HG02798 (cell line): ENCODE results near the gene CFAP58.

Experiments
- ATAC-seq: cut with Tn5 transposase; IDR thresholded peaks from one replicate; pipeline ENCODE4 v1.9.1; 2021; ENCODE audit warnings: mild to moderate bottlenecking; ENCODE audit not compliant: unreplicated experiment, poor library complexity

Gene CFAP58

DNA sequence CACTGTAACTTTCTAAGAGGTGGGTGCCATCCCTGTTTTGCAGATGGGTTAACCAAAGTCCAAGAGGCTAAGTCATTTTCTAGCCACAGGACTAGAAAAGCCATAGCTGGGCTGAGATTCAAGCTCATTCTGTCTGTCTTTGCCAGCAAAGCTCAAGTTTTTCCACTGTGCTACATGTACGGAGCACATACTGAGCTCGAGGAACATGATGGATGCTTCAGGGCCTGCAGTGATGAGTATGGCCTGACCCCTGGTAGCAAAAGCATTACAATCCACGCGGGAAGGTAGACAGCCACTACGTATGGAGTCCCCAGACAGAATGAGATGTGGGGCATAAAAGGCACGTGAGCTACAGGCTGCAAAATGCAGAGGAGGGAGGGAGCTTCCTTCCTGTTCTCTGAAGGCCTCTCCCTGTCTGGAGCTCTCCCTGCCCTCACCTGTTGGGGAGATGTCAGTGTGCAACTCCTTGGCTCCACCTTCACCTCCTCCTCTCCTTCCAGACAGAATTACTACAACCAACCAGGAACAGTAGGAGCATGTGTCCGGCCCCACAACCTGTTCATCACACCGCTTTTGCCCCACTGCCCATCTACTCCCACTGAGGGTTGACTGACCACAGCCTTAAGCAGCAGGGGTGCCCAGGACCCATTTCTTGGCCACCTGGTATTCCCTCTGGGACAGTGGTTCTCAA is 31.8 kb upstream of the CFAP58 start:
- ATAC-seq = no peak

DNA sequence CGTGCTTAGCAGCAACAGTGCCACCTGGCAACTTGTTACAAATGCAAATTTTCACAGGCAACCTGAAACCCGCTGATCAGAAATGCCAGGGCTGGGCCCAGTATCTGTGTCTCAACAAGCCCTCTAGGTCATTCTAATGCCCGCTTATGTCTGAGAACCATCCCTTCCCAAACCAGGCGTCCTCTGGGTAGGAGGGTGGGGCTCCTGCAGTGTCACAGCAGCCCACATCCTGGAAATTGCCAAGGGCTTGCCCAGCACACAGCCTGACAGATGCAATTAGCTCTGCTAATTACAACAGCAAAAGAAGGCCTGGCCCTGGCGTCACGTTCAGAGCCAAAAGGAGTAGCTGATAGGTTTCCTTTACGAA is 31.2 kb upstream of the CFAP58 start:
- peak; percentile 56 for ATAC-seq

DNA sequence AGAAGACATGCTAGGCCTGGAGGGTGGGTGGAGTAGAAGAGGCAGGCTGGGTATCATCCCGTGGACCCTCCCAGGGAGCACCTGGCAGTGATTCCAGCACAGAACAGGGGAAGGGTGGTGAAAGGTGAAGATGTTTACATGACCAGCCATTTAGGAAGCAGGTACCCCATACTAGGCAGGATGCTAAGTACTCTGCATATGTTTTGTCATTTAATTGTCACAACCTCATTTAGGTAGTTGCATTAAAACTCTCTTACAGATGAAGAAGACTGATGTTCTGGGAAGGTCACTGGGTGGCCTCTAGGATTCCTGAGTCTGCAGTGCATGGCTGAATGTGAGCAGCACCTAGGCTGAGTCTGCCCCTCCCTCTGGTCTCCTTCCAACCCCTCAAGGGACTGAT is 30.5 kb upstream of the CFAP58 start:
- ATAC-seq = no peak

DNA sequence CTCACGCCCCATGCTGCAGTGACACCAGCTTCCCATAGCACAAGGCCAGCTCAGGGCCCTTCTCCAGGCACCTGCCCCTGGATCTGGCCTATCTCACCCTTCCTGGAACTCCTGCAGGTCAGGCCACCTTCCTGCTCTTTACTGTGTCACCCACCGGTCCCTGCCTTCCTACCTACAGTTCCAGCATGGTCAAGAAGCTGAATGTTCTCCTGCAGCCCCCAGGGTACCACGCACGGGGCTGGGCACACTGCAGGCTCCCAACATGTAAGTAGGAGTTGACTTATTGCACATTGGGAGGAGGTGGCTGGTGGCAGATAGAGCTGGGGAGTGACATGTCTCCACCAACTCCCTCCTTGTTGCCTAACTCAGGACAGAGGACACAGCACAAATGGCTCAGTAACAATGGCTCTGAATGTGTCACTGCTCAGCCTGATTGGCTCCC is 29.9 kb upstream of the CFAP58 start:
- ATAC-seq = no peak

DNA sequence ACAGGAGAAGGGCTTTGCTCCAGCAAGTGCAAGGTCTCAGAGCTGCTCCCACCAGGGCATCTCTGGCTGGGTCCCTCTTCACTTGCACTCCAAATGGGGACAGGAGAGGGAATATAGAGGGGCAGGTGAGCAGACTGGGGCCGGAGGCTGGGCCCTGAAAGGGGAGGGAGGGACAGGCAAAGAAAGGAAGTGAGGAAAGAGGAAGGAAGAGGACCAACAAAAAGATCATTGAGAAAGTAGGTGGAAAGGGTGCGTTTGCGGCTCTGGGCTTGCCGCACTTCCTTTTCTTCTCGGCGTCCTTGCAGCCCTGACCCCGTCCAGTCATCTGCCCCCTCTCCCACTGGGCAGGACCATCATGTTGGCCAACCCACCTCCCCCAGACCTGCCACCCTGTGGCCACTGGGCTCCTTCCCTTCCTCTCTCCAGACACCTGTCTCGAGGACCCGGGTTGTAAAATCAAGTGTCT is 29.4 kb upstream of the CFAP58 start:
- ATAC-seq = no peak

DNA sequence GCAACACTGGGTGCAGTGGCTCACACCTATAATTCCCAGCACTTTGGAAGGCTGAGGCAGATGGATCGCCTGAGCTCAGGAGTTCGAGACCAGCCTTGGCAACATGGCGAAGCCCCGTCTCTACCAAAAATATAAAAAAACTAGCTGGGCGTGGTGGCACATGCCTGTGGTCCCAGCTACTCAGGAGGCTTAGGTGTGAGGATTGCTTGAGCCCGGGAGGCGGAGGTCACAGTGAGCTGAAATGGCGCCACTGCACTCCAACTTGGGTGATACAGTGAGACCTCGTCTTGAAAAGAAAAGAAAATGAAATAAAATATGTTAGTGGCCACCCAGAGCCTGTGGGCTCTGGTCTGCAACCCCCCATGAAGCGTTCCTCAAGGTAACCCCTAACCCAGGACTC is 28.7 kb upstream of the CFAP58 start:
- ATAC-seq = no peak

DNA sequence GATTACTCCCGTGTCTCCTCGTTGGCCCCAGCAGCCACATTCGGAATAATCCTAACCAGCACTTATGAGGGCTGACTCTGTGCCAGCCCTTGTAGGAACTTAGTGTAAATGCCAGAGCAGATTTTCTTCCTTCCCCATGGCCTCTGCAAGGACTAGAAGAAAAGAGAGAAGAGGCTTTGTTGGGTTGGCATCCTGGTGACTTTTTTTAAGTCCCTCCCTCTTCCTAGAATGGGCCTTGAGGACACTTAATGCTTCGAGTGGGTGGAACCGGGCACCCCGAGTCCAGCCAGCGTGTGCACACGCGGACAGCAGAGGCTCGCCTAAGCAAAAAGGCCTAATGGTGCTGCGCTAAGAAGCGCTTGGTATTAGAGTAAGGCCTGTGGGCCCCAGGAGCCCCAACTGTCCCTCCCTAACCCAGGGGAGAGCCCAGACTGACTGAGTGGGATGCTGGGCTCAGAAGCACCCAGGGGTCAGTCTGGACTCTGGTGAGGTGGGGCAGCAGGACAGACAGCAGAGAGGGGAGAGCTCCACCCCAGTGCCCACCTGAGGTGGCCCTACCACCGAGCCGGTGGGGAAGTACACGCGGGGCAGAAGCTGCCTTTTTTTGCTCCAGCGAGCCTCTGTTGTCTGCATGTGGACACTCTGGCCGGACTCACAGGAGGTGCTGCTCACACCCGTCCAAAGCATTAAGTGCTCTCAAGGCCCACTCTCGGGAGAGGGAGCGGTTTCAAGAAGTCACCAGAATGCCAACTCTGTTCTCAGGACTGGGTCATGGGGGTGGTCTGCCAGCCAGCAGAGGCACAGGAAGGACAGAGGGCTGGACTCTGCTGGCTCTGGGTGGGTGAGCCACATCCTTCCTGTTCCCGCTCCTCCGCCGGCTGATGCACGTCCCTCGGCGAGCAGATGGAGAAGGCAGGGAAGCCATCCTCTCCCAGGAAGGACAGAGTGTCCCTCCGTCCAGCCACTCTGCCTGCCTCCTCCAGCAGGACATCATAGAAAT is 27.9 kb upstream of the CFAP58 start:
- ATAC-seq = no peak

DNA sequence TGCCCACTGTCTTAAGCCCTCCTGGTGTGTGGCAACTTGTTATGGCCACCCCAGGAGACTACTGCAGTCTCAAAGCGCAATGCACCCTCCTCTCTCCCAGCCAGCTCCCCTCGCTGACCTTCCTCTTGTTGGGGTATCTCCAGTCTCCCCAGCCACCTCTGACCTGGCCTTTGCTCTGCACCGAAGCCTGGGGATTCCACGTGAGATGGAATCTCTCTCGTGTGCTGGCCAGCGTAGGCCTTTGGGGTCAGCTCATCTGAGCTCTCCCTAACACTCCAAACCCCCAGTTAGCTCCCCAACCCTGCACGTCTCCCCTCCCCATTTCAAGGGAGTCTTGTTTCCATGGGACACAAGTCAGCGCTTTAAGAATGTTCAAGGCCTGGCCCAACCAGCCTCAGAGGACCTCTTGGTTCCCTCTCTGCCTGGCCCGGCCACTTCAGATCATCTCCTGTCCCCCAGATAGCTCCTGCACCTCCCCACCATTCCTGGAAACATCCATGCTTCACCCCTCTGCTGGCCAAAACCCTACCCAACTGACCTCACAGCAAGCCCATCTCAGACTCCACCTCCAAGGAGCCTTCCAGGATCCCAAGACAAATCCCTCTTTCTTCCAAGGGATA is 26.5 kb upstream of the CFAP58 start:
- no peak for ATAC-seq

DNA sequence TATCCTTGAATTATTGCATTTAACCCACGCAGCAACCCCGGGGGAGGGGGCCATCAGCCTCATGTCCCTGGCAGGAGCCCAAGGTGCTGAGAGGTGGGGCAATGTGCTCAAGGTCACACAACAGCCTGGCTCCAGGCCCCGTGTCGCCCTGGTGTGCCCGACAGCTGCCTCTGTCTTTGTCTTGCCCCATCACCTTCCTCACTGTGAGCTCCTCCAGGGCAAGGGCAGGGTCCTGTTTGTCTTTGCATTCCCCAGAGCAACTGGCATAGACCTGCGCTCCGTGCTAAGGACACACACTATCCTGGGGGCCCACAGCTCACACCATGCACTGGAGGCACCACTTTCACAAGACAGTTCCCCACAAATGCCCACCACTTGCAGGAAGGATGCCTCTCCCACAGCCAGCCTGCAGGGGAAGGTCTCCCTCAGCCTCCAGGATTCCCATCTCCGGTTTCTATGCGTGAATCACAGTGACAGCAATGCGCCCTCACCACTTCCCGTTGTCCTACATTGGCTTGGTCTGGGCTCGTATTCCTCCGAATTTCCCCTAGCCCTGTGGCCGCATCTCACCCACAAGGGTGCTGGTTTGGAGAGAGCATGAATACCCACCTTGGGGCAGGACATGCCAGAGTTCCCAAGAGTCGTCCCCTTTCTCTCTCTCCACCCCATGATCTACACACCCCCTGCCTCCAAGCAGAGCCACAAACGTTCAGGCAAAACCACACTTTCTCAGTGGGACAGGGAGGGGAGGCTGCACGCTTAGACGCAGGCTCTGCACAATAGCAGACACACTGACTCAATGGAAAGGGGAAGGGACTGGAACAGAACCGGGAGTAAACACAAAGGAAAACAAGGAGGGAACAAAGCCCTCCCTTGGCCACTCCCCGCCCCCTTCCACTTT is 25.6 kb upstream of the CFAP58 start:
- ATAC-seq = no peak

DNA sequence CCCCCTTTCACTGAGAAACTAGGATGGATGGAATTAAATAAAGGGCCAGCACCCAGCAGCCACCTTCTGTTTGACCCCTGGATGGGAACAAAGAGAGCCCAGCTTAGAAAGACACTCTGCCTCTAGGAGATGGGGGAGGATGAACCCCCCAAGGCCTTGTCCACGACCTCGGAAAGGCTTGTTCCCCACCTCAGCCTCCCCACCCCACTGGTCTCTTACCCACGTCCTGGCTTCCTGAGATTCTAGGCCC is 25.1 kb upstream of the CFAP58 start:
- ATAC-seq = no peak

DNA sequence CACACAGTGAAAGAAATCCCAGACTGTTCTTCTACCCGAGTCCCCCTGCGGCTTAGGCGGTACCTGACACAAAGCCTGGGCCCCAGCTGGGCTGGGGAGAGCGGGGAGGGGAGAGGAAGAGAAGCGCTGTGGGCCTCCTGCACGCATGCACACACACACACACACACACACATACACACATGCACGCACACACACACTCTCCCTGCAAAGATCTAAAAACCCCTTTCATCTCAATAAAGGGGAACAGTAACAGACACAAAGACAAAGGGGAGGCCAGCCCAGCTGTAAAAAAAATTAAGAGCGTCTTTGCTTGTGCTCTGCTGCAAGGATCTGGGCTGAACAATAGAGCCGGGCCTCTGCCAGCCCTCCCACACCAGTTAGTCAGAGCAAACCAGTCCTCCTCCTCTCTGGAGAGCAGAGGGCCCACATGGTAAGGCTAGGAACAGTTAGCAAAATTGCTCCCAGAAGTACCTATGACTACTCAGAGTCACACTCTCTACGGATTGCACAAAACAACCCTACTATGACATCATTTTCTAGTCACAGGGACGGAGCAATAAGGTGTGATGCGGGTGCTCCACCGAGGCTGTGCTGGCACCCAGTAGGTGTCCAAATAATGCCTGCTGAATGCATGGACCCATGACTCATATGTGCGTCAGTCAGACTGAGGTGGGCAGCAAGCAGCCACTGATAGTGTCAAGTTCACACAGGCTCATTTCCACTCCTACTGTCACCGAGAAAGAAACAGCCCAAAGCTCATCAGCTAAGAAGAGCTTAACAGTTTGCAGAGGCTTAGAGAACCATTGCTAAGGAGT is 24.5 kb upstream of the CFAP58 start:
- peak; percentile 61 for ATAC-seq

DNA sequence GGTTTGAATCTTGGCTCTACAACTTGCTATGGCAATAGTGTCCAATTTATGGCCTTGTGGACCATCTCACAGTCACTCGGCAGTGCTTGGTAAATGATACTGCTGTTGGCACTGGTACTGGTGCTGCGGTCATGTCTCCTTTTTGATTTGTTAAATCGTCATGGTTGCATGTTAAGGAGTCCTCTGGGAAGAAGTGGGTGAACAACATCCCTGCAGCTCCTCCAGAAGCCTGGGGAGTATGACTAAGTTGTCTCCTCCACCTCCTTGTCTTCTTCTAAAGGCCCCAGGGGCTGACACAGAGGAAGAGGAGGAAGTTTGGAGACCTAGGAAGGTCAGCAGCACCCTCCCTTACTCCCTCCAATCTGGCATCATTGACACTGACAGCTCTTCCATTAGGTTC is 23.9 kb upstream of the CFAP58 start:
- ATAC-seq = no peak

DNA sequence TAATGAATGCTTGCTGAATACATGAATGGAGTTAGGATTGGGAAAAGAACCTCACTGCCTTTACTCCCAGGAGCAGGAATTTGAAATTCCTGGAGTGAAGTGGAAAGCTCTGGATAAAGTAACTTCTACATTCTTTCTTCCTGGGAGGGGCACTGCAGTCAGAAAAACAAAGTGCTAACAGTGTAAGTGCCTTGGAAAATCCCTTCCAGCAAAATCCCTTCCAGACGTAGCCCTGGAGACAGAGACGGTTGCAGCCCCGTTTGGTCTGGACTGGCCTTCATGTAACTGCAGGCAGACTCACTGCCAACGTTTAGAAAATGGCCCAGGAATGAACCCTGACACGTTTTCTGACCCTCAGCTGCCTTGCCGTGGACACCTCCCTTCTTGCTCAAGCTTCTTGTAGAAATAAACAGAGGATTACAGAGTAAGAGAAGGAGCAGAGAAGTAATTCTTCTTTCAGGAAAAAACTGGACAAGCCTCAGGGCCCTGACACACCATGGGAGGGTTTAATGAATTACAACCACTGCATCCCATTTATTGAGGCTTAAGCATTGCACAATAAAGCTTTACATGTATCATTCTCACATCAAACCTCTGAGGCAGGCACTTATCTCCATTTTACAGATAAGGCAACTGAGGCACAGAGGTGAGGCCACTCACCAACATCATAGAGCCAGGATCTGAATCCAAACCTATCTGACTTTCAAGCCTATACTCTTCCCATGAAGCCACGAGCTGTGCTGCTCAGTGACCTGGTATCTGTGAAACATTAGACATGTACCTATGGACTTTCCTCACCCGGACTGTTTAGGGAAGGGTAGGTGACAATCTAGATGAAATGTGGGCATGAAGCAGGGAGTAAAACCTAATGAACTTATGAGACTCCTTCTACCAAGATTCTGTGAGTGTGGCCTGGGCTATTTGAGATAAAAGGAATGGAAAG is 23.2 kb upstream of the CFAP58 start:
- no peak for ATAC-seq

DNA sequence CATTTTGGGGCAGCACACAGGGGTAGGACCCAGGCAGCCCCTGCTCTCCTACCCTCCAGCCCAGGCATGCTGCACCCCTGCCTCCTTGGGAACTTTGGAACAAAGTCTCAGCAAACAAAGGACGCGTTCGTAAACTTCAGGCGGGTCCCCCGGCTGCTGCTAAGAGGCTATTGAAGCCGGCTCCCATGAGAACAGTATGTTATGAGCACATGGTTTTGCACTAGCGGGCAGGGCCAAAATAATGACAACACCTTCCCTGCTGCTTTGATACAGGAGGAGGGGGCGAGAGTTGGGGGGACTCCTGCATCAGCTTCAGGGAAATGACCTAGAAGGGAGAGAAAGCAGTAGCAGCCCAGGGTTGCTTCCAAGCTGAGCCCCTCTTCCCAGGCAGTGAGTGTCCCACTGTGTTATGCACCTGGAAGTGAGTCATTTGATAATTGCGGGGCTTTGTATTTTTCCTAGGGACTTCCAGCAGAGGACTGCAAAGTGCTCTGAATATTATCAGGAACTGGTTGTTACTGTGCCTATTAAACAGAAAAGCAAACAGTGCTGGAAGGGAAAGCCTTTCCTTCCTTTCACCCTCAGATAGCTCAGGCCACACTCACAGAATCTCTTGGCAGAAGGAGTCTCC is 22.3 kb upstream of the CFAP58 start:
- ATAC-seq = no peak

DNA sequence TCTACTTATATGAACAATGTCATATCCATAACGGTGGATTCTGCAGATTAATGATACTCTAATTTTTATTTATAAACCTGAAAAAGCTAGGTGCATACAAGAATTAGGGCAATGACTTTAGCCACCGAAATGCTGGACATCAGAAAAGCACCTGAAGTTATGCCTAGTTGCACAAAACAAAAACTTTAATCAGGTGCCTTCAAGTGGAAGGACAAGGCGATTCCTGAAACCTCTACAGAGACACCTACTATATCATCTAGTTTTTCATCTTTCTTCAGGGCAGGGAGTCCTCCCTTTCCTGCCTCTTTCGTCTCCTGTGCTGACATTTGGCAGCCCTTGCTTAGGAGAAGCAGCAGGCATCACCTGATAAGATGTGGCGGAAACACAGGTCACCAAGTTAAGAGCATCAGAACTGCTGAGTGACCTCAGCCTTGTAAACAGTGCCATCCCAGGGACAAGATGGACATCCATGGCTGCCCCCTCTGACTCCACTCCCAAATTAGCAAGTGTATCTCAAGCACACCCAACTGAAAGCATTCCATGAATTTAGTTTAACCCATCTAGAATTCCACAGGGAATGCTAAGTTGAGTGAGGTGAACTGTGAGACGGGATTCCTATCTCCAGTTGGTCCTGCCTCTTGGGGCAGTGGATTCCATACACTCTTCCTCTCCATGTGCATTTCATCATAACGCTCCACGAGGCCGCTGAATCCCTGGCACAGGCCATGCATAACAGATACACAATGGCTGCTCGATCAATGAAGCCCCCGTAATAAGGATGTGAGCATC is 21.2 kb upstream of the CFAP58 start:
- ATAC-seq = no peak

DNA sequence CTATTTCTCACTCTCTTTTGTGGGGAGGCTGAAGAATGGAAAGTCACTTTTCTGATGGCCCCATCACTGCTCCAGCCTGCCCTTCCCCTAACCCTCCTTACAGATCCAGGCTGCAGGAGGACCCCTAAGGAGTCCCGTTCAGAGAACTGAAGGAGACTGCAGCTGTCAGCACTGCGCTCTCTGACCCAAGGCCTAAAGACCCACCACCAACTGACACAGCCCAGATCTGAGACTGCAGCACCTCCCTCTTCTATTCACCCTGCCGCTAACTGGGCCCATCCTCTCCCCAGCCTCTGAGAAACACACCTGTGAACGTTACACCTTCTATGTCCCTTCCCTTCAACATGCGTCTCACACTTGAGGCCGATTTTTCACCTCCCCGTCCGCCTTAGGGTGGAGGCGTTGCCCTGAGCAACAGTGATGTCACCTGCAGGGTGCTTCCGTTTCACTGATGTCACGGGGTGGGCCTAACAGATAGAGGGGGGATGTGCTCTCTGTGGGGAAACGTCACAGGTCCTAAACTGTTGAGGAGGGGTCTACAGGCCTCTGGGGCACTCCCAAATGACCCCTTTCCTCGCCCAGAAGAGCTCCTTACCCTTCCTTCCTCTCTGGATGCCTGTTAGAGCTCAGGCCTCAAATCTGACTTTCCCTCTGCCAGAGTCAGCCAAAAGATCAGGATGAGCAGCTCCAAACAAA is 20.5 kb upstream of the CFAP58 start:
- no peak for ATAC-seq
